IMR-90 (cell line): Measurements from ENCODE around the gene ITM2C. TPM values are rescaled to one million over a fixed set of nuclear protein-coding genes. Genes with fewer than 3 reads are reported as not detected.

ENCODE experiments used
- ATAC-seq: fragments of 200-7000 bp; cut with Tn5 transposase; 2 replicates; pipeline ENCODE4 v1.9.1; 2020; ENCODE audit warnings: low read depth, mild to moderate bottlenecking, moderate library complexity
- BruUV-seq: library from RNA; stranded (reverse); fragments of 400-500 nt; replicated peaks from 2 replicates; lab custom pipeline; 2021; lab: Mats Ljungman, UMichigan
- CTCF ChIA-PET: fragments of 300-600 bp; formaldehyde crosslinking; extraction: SDS; loops from one replicate; lab custom pipeline; 2021; ENCODE audit warnings: antibody characterized with exemption; lab: Yijun Ruan, JAX
- POLR2A ChIA-PET: fragments of 300-600 bp; sonication (Branson Sonifier 250); formaldehyde crosslinking; loops from one replicate; lab custom pipeline; 2022; ENCODE audit warnings: antibody characterized with exemption; ENCODE audit not compliant: unreplicated experiment; lab: Charles Lee
- DNase-seq: peaks from one replicate; pipeline ENCODE4 v3.0.0; 2013
- H2AFZ ChIP-seq: replicated peaks from 2 replicates; pipeline ENCODE3; 2013; ENCODE audit warnings: low read length, mild to moderate bottlenecking; ENCODE audit not compliant: poor library complexity
- H2AK5ac ChIP-seq: 2 replicates; pipeline ENCODE4 v1.6.1; 2013; ENCODE audit warnings: low read depth, low read length, inconsistent platforms
- H2AK9ac ChIP-seq: replicated peaks from 2 replicates; pipeline ENCODE3; 2013; ENCODE audit warnings: mild to moderate bottlenecking, low read depth, low read length, moderate library complexity; ENCODE audit not compliant: poor library complexity
- H2BK120ac ChIP-seq: 2 replicates; pipeline ENCODE4 v1.6.1; 2013; ENCODE audit warnings: low read depth, low read length, inconsistent platforms
- H2BK15ac ChIP-seq: 3 replicates; pipeline ENCODE4 v1.6.1; 2013; ENCODE audit warnings: low read depth, low read length, inconsistent platforms
- H2BK20ac ChIP-seq: 2 replicates; pipeline ENCODE4 v1.6.1; 2013; ENCODE audit warnings: low read depth, mild to moderate bottlenecking, inconsistent platforms, low read length, moderate library complexity
- H2BK5ac ChIP-seq: 2 replicates; pipeline ENCODE4 v1.6.1; 2013; ENCODE audit warnings: mild to moderate bottlenecking, low read depth, low read length, inconsistent platforms; ENCODE audit not compliant: poor library complexity, severe bottlenecking
- H3K14ac ChIP-seq: replicated peaks from 2 replicates; pipeline ENCODE4 v1.6.1; 2013; ENCODE audit warnings: low read depth, low read length, inconsistent platforms
- H3K18ac ChIP-seq: 2 replicates; pipeline ENCODE4 v1.6.1; 2013; ENCODE audit warnings: low read depth, low read length, control low read depth
- H3K23ac ChIP-seq: 2 replicates; pipeline ENCODE4 v1.6.1; 2013; ENCODE audit warnings: low read depth, low read length, inconsistent platforms
- H3K27ac ChIP-seq: 2 replicates; pipeline ENCODE4 v1.5.1; 2013; ENCODE audit warnings: mild to moderate bottlenecking, control low read depth, low read length; ENCODE audit not compliant: insufficient read depth
- H3K27me3 ChIP-seq: 2 replicates; pipeline ENCODE4 v1.6.1; 2013; ENCODE audit warnings: low read length; ENCODE audit not compliant: control insufficient read depth, insufficient read depth
- H3K36me3 ChIP-seq: 2 replicates; pipeline ENCODE4 v1.6.1; 2013; ENCODE audit warnings: low read length, mixed read lengths; ENCODE audit not compliant: control insufficient read depth, insufficient read depth
- H3K4ac ChIP-seq: 2 replicates; pipeline ENCODE4 v1.6.1; 2013; ENCODE audit warnings: low read depth, low read length, inconsistent platforms
- H3K4me1 ChIP-seq: 2 replicates; pipeline ENCODE4 v1.6.1; 2013; ENCODE audit warnings: low read length, mixed read lengths; ENCODE audit not compliant: control insufficient read depth, insufficient read depth
- H3K4me2 ChIP-seq: 2 replicates; pipeline ENCODE4 v1.6.1; 2013; ENCODE audit warnings: low read depth, mild to moderate bottlenecking, control low read depth, low read length, moderate library complexity
- H3K4me3 ChIP-seq: 2 replicates; pipeline ENCODE4 v1.5.1; 2013; ENCODE audit warnings: low read depth, mild to moderate bottlenecking, control low read depth, low read length, moderate library complexity; ENCODE audit not compliant: insufficient read depth
- H3K56ac ChIP-seq: 2 replicates; pipeline ENCODE4 v1.6.1; 2013; ENCODE audit warnings: low read length, inconsistent platforms; ENCODE audit not compliant: insufficient read depth; ENCODE audit errors: extremely low read depth
- H3K79me1 ChIP-seq, 2 experiments: 2 replicates each; pipeline ENCODE4 v1.6.1; 2013; ENCODE audit warnings: low read length in 2 of 2, inconsistent platforms in 1 of 2, low read depth in 1 of 2
- H3K9ac ChIP-seq: 2 replicates; pipeline ENCODE4 v1.6.1; 2013; ENCODE audit warnings: low read depth, low read length, control low read depth
- H3K9me1 ChIP-seq: 2 replicates; pipeline ENCODE4 v1.6.1; 2013; ENCODE audit warnings: low read length, inconsistent platforms; ENCODE audit not compliant: insufficient read depth
- H3K9me3 ChIP-seq: 2 replicates; pipeline ENCODE4 v1.6.1; 2013; ENCODE audit warnings: low read length; ENCODE audit not compliant: control insufficient read depth, insufficient read depth
- H4K20me1 ChIP-seq: 2 replicates; pipeline ENCODE4 v1.6.1; 2013; ENCODE audit warnings: low read length, inconsistent platforms; ENCODE audit not compliant: insufficient read depth
- H4K5ac ChIP-seq: 2 replicates; pipeline ENCODE4 v1.6.1; 2013; ENCODE audit warnings: mild to moderate bottlenecking, low read depth, low read length, control low read depth
- H4K8ac ChIP-seq, 2 experiments: 2 replicates each; pipeline ENCODE4 v1.6.1; 2013; ENCODE audit warnings: low read depth in 2 of 2, low read length in 2 of 2, control low read depth in 1 of 2, inconsistent platforms in 1 of 2
- H4K91ac ChIP-seq: 2 replicates; pipeline ENCODE4 v1.6.1; 2013; ENCODE audit warnings: low read depth, low read length, inconsistent platforms; ENCODE audit not compliant: insufficient read depth
- MXI1 ChIP-seq: IDR thresholded peaks from 2 replicates; pipeline ENCODE4 v1.6.1; 2012; ENCODE audit warnings: low read depth, mild to moderate bottlenecking, low read length, moderate library complexity, borderline replicate concordance
- SMC3 ChIP-seq: fragments of 150-350 bp; IDR thresholded peaks from 2 replicates; pipeline ENCODE4 v1.6.1; 2016; ENCODE audit warnings: low read depth, mild to moderate bottlenecking, antibody characterized with exemption, low read length, moderate library complexity
- WGBS, 2 experiments: methylation state at CpG; one replicate each; pipeline versions ENCODE4 v1.1.5 to v1.1.7; 2013; ENCODE audit warnings: missing lambda C conversion rate in 2 of 2; ENCODE audit not compliant: insufficient read length in 1 of 2; ENCODE audit errors: extremely low coverage in 2 of 2; 5-methylcytosine and 5-hydroxymethylcytosine counted together
- dilution Hi-C: fragments of 300-500 bp; cut with HindIII; formaldehyde crosslinking; loops from one replicate; pipeline ENCODE4 v1.14.3; 2018; ENCODE audit warnings: low sequenced_read_pairs; ENCODE audit not compliant: unreplicated experiment
- in situ Hi-C: fragments of 300-500 bp; cut with MboI; formaldehyde crosslinking; loops from 3 replicates; pipeline ENCODE4 v1.14.3; 2019; ENCODE audit warnings: low sequenced_read_pairs, inconsistent platforms, mixed read lengths
- intact Hi-C: fragments of 100-400 bp; cut with micrococcal nuclease; formaldehyde crosslinking; loops from 2 replicates; pipeline ENCODE4 v1.10.0; 2022
- polyA plus RNA-seq, 3 experiments: library from polyadenylated mRNA; depleted of rRNA; stranded (reverse); fragments of >200 nt; gene quantifications; 2 replicates each; pipeline ENCODE4 v1.2.3, GENCODE V29; 2012; ENCODE audit warnings: low replicate concordance in 1 of 3
- total RNA-seq: library from RNA; depleted of rRNA; stranded (reverse); fragments of >200 nt; gene quantifications from 2 replicates; pipeline ENCODE4 v1.2.3, GENCODE V29; 2012
- TF ChIP-seq, protein P1 (sequence below): fragments of 150-350 bp; IDR thresholded peaks from 2 replicates; pipeline ENCODE4 v1.6.1; 2016; ENCODE audit warnings: low read depth, mild to moderate bottlenecking, low read length, moderate library complexity, borderline replicate concordance

Gene ITM2C
- total and polyA plus RNA-seq, 2 of the 4 experiments (the other 2 are of a cell fraction) = 46.8 to 274 TPM

DNA sequence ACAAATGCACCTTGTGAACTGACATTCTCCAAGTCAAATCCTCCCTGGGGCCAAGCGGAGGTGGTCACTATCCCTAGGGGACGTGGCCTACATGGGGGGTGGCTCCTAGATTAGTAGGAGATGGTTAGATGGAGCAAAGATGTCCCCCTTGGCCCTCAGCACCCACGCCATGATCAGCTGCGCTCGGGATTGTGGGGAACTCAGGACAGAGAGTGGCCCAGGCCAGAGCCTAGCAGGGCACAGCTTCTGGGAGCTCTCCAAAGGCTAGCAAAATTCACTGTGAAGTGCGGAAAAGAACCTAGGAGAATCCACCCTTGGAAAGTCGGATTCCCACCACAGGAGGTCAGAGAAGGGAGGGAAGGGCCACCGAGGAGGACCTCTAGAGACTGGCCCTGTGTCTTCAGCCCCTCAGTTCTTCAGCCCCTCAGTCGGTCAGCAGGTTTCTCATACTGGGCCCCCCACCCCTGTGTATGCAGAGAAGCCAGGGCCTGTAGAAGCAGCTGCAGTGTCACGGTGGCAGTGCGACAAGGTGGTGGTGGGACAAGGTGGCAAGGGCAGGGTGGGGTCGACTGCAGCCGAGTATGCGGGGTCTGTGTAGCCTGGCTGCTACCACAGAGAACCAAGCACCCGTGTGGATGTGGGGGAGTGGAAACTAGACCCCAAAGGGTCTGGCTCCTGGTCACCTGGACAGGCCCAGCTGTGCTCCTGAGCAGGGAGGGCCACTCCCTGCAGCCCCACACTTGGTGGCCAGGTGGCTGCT, 41.9 kb downstream of the ITM2C start:
- Histone ChIP-seq H3K14ac (no peak overlapping the region), H2BK20ac (no peak overlapping the region), H3K18ac (no peak overlapping the region), H3K79me1 (no peaks in the 10 kb centered on the region), H3K4me2 (no peak overlapping the region), H2BK5ac (no peak overlapping the region), H3K27ac (no peak overlapping the region), H3K4me3 (no peak overlapping the region), H3K9me1 (peaks cover 14% of the 10 kb centered on the region), H2AK5ac (no peak overlapping the region), H3K23ac (no peak overlapping the region), H3K4ac (no peak overlapping the region), H3K36me3 (no peaks in the 10 kb centered on the region), H3K27me3 (no peaks in the 10 kb centered on the region), H3K4me1 (peaks cover 6% of the 10 kb centered on the region), H4K8ac (no peak overlapping the region), H4K5ac (no peak overlapping the region), H2BK15ac (no peak overlapping the region), H3K56ac (no peak overlapping the region), H2BK120ac (no peak overlapping the region; the same call in 1 of the 2 replicates), H3K9me3 (no peaks in the 10 kb centered on the region), H2AK9ac (no peak overlapping the region), H4K20me1 (no peaks in the 10 kb centered on the region), H2AFZ (no peak overlapping the region), H4K91ac (no peak overlapping the region), H3K9ac (no peak overlapping the region)
- no TSS peak for BruUV-seq
- ATAC-seq = no peak
- TF ChIP-seq, protein P1, sequence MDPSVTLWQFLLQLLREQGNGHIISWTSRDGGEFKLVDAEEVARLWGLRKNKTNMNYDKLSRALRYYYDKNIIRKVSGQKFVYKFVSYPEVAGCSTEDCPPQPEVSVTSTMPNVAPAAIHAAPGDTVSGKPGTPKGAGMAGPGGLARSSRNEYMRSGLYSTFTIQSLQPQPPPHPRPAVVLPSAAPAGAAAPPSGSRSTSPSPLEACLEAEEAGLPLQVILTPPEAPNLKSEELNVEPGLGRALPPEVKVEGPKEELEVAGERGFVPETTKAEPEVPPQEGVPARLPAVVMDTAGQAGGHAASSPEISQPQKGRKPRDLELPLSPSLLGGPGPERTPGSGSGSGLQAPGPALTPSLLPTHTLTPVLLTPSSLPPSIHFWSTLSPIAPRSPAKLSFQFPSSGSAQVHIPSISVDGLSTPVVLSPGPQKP = no peak
- TF ChIP-seq SMC3 (no peak), MXI1 (no peak)
- CTCF ChIA-PET = no interaction called here
- in situ Hi-C loops (no loop called here), dilution Hi-C loops (no loop called here), intact Hi-C loops (loop anchor here (10.0 kb wide), 1 partner anchor 548 kb away; no protein-coding TSS in a partner anchor)
- POLR2A ChIA-PET = no interaction called here
- DNase-seq = no peak
- 100% methylated on average over 3 of the region's 15 CpGs; no CpG with 5 or more reads in 1 of the 2 experiments for WGBS, 2 experiments
